ENCODE data around the gene NAP1L1. TPM values are rescaled to one million over a fixed set of nuclear protein-coding genes. Genes with fewer than 3 reads are reported as not detected.

Gene NAP1L1
- total and polyA plus RNA-seq, 2 experiments from 2014 or later = 658 to 996 TPM

- H3K36me3 ChIP-seq (ENCODE audit: insufficient read depth) = no peaks in the 10 kb centered on the region
- H3K4me1 ChIP-seq (ENCODE audit: insufficient read depth) = peaks cover 23% of the 10 kb centered on the region
- no peaks in the 10 kb centered on the region for H3K79me2 ChIP-seq (replicated peaks; ENCODE audit: insufficient read depth)
- TF ChIP-seq POLR2AphosphoS5 (IDR thresholded peaks at IDR 0.05; ENCODE audit: low read depth) = no peak
- TF ChIP-seq EZH2phosphoT487 (IDR thresholded peaks at IDR 0.05; ENCODE audit: unreplicated experiment) = no peak
- TF ChIP-seq NANOG (IDR thresholded peaks at IDR 0.05; ENCODE audit: borderline replicate concordance) = no peak
- TF ChIP-seq JUNB (IDR thresholded peaks at IDR 0.05; ENCODE audit: unreplicated experiment) = no peak
- TF ChIP-seq EZH2 (IDR thresholded peaks at IDR 0.05; ENCODE audit: low read depth, unreplicated experiment) = no peak
- TF ChIP-seq ZNF114 (CRISPR knock-in tag; IDR thresholded peaks at IDR 0.05) = no peak
- no peak for TF ChIP-seq ETS1 (IDR thresholded peaks at IDR 0.05)
- TF ChIP-seq CREB1 (CRISPR knock-in tag; IDR thresholded peaks at IDR 0.05; ENCODE audit: low read depth) = no peak
- no peak for TF ChIP-seq ZNF331 (CRISPR knock-in tag; IDR thresholded peaks at IDR 0.05; ENCODE audit: low read depth)
- TF ChIP-seq REST (IDR thresholded peaks at IDR 0.05; ENCODE audit: unreplicated experiment) = no peak
- TF ChIP-seq STAT1 (IDR thresholded peaks at IDR 0.05; ENCODE audit: unreplicated experiment) = no peak
- no peak for TF ChIP-seq ZNF462 (CRISPR knock-in tag; IDR thresholded peaks at IDR 0.05)
- no peak for TF ChIP-seq CTCF (conservative IDR thresholded peaks at IDR 0.05; ENCODE audit: low read depth in 2 of 2)
- H3F3A ChIP-seq (replicated peaks; ENCODE audit: low read depth) = no peaks in the 10 kb centered on the region
- Mint-ChIP-seq H3K27ac (no peak overlapping the region), H3K4me3 (no peak overlapping the region), H3K4me1 (peaks cover 14% of the 10 kb centered on the region), H3K9me3 (no peaks in the 10 kb centered on the region), H3K36me3 (ENCODE audit: low read depth) (no peaks in the 10 kb centered on the region), H3K27me3 (ENCODE audit: insufficient read depth, low read depth, poor library complexity) (no peaks in the 10 kb centered on the region)
- no peak for DNase-seq (ENCODE audit: low spot score)
- H3K27ac ChIP-seq (ENCODE audit: low read depth) = no peak overlapping the region
- H3K4me2 ChIP-seq = no peak overlapping the region
- H3K4me3 ChIP-seq = no peak overlapping the region
- ATAC-seq = no peak
- no peaks in the 10 kb centered on the region for H4K20me1 ChIP-seq (replicated peaks; ENCODE audit: insufficient read depth)
- peaks cover 14% of the 10 kb centered on the region; the same call in 1 of the 2 replicates for H3K9me2 ChIP-seq (ENCODE audit: insufficient read depth)
- no peak overlapping the region for H2AFZ ChIP-seq
- no peaks in the 10 kb centered on the region for H3K27me3 ChIP-seq (ENCODE audit: insufficient read depth)
Observed at GRCh38 chr12:75996861-75997447, 87.5 kb downstream of the NAP1L1 start.
